ENCODE results near the gene RPL22.

GRCh38 chr1:6162341-6162740 lies 37.1 kb downstream of the RPL22 start:
- TF ChIP-seq CTCF (optimal IDR thresholded peaks at IDR 0.05 in 1 of 3, IDR thresholded peaks at IDR 0.05 in 1 of 3, conservative IDR thresholded peaks at IDR 0.05 in 1 of 3; ENCODE audit: extremely low read depth in 1 of 3, insufficient read depth in 2 of 3, low read length in 3 of 3) (no peak), EZH2 (IDR thresholded peaks at IDR 0.05; ENCODE audit: low read length) (no peak)

Measured in keratinocyte (primary cell).